Trophoblast cell (in vitro differentiated cells and primary cell): ENCODE measurements around the gene RAB2B.

Source experiments
- DNase-seq, 2 donors: peaks; one replicate each; pipeline ENCODE4 v3.0.0-alpha.2; 2016
- H2AFZ ChIP-seq: 2 replicates; pipeline ENCODE4 v1.6.1; 2013; ENCODE audit warnings: low read length, moderate library complexity, mild to moderate bottlenecking; ENCODE audit not compliant: insufficient read depth, poor library complexity
- H2AK5ac ChIP-seq: 2 replicates; pipeline ENCODE4 v1.6.1; 2013; ENCODE audit warnings: mild to moderate bottlenecking, low read length
- H2BK120ac ChIP-seq: 2 replicates; pipeline ENCODE4 v1.6.1; 2013; ENCODE audit warnings: low read length, mild to moderate bottlenecking, moderate library complexity; ENCODE audit not compliant: insufficient read depth, poor library complexity
- H2BK12ac ChIP-seq: 2 replicates; pipeline ENCODE4 v1.6.1; 2013; ENCODE audit warnings: mild to moderate bottlenecking, low read length, moderate library complexity
- H2BK5ac ChIP-seq: 2 replicates; pipeline ENCODE4 v1.6.1; 2013; ENCODE audit warnings: low read length, low read depth, moderate library complexity, mild to moderate bottlenecking; ENCODE audit not compliant: poor library complexity
- H3K14ac ChIP-seq: 2 replicates; pipeline ENCODE4 v1.6.1; 2013; ENCODE audit warnings: mild to moderate bottlenecking, low read length
- H3K18ac ChIP-seq: 2 replicates; pipeline ENCODE4 v1.6.1; 2013; ENCODE audit warnings: mild to moderate bottlenecking, low read length
- H3K23ac ChIP-seq: 2 replicates; pipeline ENCODE4 v1.6.1; 2013; ENCODE audit warnings: low read length
- H3K27ac ChIP-seq: 2 replicates; pipeline ENCODE4 v1.5.1; 2013; ENCODE audit warnings: low read depth, mild to moderate bottlenecking, inconsistent platforms, low read length, moderate library complexity
- H3K27me3 ChIP-seq: 2 replicates; pipeline ENCODE4 v1.6.1; 2013; ENCODE audit warnings: inconsistent platforms, mild to moderate bottlenecking, low read length, moderate library complexity; ENCODE audit not compliant: insufficient read depth
- H3K36me3 ChIP-seq, 2 experiments: 1 replicate in 1 of 2; 2 replicates in 1 of 2; pipeline ENCODE4 v1.6.1; 2013; ENCODE audit warnings: low read length in 2 of 2, mild to moderate bottlenecking in 2 of 2, moderate library complexity in 1 of 2; ENCODE audit not compliant: insufficient read depth in 2 of 2, control insufficient read depth in 1 of 2
- H3K4ac ChIP-seq: 2 replicates; pipeline ENCODE4 v1.6.1; 2013; ENCODE audit warnings: low read depth, mild to moderate bottlenecking, low read length, moderate library complexity
- H3K4me1 ChIP-seq, 2 experiments: 1 replicate in 1 of 2; 2 replicates in 1 of 2; pipeline ENCODE4 v1.6.1; 2013; ENCODE audit warnings: low read length in 2 of 2, mild to moderate bottlenecking in 2 of 2, moderate library complexity in 1 of 2; ENCODE audit not compliant: insufficient read depth in 2 of 2, control insufficient read depth in 1 of 2
- H3K4me2 ChIP-seq: 2 replicates; pipeline ENCODE4 v1.6.1; 2013; ENCODE audit warnings: inconsistent platforms, mild to moderate bottlenecking, low read length, moderate library complexity
- H3K4me3 ChIP-seq: 2 replicates; pipeline ENCODE4 v1.5.1; 2013; ENCODE audit warnings: mild to moderate bottlenecking, low read depth, low read length, inconsistent platforms
- H3K79me1 ChIP-seq: one replicate; pipeline ENCODE4 v1.6.1; 2013; ENCODE audit warnings: low read length
- H3K79me2 ChIP-seq: 2 replicates; pipeline ENCODE4 v1.6.1; 2013; ENCODE audit warnings: low read length, mild to moderate bottlenecking; ENCODE audit not compliant: control insufficient read depth, insufficient read depth, poor library complexity
- H3K9ac ChIP-seq: 2 replicates; pipeline ENCODE4 v1.6.1; 2013; ENCODE audit warnings: mild to moderate bottlenecking, low read length
- H3K9me3 ChIP-seq: 2 replicates; pipeline ENCODE4 v1.6.1; 2013; ENCODE audit warnings: low read depth, mild to moderate bottlenecking, control low read depth, inconsistent platforms, low read length; ENCODE audit not compliant: insufficient read depth
- H4K12ac ChIP-seq: 2 replicates; pipeline ENCODE4 v1.6.1; 2013; ENCODE audit warnings: low read depth, mild to moderate bottlenecking, low read length, moderate library complexity
- H4K8ac ChIP-seq: 2 replicates; pipeline ENCODE4 v1.6.1; 2013; ENCODE audit warnings: low read depth, mild to moderate bottlenecking, low read length, moderate library complexity
- H4K91ac ChIP-seq: one replicate; pipeline ENCODE4 v1.6.1; 2013; ENCODE audit warnings: low read depth, mild to moderate bottlenecking, low read length, moderate library complexity
- WGBS: extraction: QIAGEN DNeasy Blood & Tissue Kit; methylation state at CpG from one replicate; pipeline ENCODE4 v1.1.7; 2013; ENCODE audit warnings: missing lambda C conversion rate; ENCODE audit not compliant: insufficient read length, insufficient coverage; ENCODE audit errors: extremely low coverage; 5-methylcytosine and 5-hydroxymethylcytosine counted together

Gene RAB2B

GRCh38 chr14:21506557-21506956 lies 29.8 kb upstream of the RAB2B start:
- Histone ChIP-seq H3K9ac (no peak overlapping the region), H3K79me2 (peaks cover 12% of the 10 kb centered on the region), H3K23ac (no peak overlapping the region), H3K14ac (no peak overlapping the region), H3K79me1 (peaks cover 8% of the 10 kb centered on the region), H4K8ac (no peak overlapping the region), H2BK120ac (no peak overlapping the region), H3K27ac (no peak overlapping the region), H2BK12ac (no peak overlapping the region), H4K91ac (no peak overlapping the region), H3K4me2 (no peak overlapping the region), H3K9me3 (peaks cover 2% of the 10 kb centered on the region), H2AFZ (no peak overlapping the region), H3K4ac (no peak overlapping the region), H3K4me3 (no peak overlapping the region), H4K12ac (no peak overlapping the region), H2AK5ac (no peak overlapping the region), H3K18ac (no peak overlapping the region), H3K36me3 (peaks cover 22 to 24% of the 10 kb centered on the region in 2 experiments), H3K4me1 (peaks cover 0 to 3% of the 10 kb centered on the region in 2 experiments), H2BK5ac (no peak overlapping the region), H3K27me3 (no peaks in the 10 kb centered on the region)
- no peak for DNase-seq
- WGBS = no CpG with 5 or more reads among the region's 2 CpGs

- no peak for DNase-seq
- Histone ChIP-seq H4K8ac (no peak overlapping the region), H4K91ac (no peak overlapping the region), H3K9me3 (peaks cover 2% of the 10 kb centered on the region), H3K9ac (no peak overlapping the region), H3K18ac (no peak overlapping the region), H2AFZ (no peak overlapping the region), H2BK12ac (no peak overlapping the region), H2AK5ac (no peak overlapping the region), H3K4ac (no peak overlapping the region), H3K23ac (no peak overlapping the region), H3K4me2 (no peak overlapping the region), H3K4me3 (no peak overlapping the region), H3K27ac (no peak overlapping the region), H3K79me1 (no peaks in the 10 kb centered on the region), H3K4me1 (peaks cover 0 to 3% of the 10 kb centered on the region in 2 experiments), H3K27me3 (no peaks in the 10 kb centered on the region), H3K14ac (no peak overlapping the region), H2BK5ac (no peak overlapping the region), H2BK120ac (no peak overlapping the region), H3K79me2 (peaks cover 5% of the 10 kb centered on the region), H3K36me3 (peaks cover 30 to 31% of the 10 kb centered on the region in 2 experiments), H4K12ac (no peak overlapping the region)
Observed at GRCh38 chr14:21505012-21505553, 28.3 kb upstream of the RAB2B start.

GRCh38 chr14:21503376-21503775 lies 26.6 kb upstream of the RAB2B start:
- H3K18ac ChIP-seq = no peak overlapping the region
- no peak overlapping the region for H3K4ac ChIP-seq
- no peak overlapping the region for H3K27ac ChIP-seq
- H2BK5ac ChIP-seq = no peak overlapping the region
- H3K23ac ChIP-seq = no peak overlapping the region
- no peak for DNase-seq
- H3K79me1 ChIP-seq = no peaks in the 10 kb centered on the region
- no peak overlapping the region for H3K14ac ChIP-seq
- no peaks in the 10 kb centered on the region for H3K4me1 ChIP-seq
- peaks cover 30 to 39% of the 10 kb centered on the region in 2 experiments for H3K36me3 ChIP-seq
- H3K9me3 ChIP-seq = peaks cover 2% of the 10 kb centered on the region
- H3K27me3 ChIP-seq = no peaks in the 10 kb centered on the region
- H2BK12ac ChIP-seq = no peak overlapping the region
- H4K12ac ChIP-seq = no peak overlapping the region
- H3K4me2 ChIP-seq = no peak overlapping the region
- no peak overlapping the region for H2AFZ ChIP-seq
- no peak overlapping the region for H4K8ac ChIP-seq
- H4K91ac ChIP-seq = no peak overlapping the region
- H3K79me2 ChIP-seq = no peaks in the 10 kb centered on the region
- no peak overlapping the region for H3K9ac ChIP-seq
- WGBS = no CpG with 5 or more reads among the region's 4 CpGs
- no peak overlapping the region for H2BK120ac ChIP-seq
- no peak overlapping the region for H2AK5ac ChIP-seq
- H3K4me3 ChIP-seq = no peak overlapping the region

GRCh38 chr14:21501568-21501967 lies 24.8 kb upstream of the RAB2B start:
- Histone ChIP-seq H3K4me2 (no peak overlapping the region), H2AFZ (no peak overlapping the region), H3K79me1 (no peaks in the 10 kb centered on the region), H3K4me3 (no peak overlapping the region), H2BK12ac (no peak overlapping the region), H3K4me1 (no peaks in the 10 kb centered on the region), H3K27me3 (no peaks in the 10 kb centered on the region), H3K18ac (no peak overlapping the region), H4K12ac (no peak overlapping the region), H2BK5ac (no peak overlapping the region), H3K79me2 (no peaks in the 10 kb centered on the region), H2BK120ac (no peak overlapping the region), H3K36me3 (peaks cover 30 to 45% of the 10 kb centered on the region in 2 experiments), H3K9me3 (no peaks in the 10 kb centered on the region), H3K23ac (no peak overlapping the region), H3K4ac (no peak overlapping the region), H3K14ac (no peak overlapping the region), H3K27ac (no peak overlapping the region), H4K91ac (no peak overlapping the region), H4K8ac (no peak overlapping the region), H2AK5ac (no peak overlapping the region), H3K9ac (no peak overlapping the region)
- DNase-seq = no peak
- no CpG with 5 or more reads among the region's 5 CpGs for WGBS
